MM.1S (cell line): ENCODE data around the gene PILRA.
"Not testable (repeated sequence)": the region's sequence is repeated elsewhere in the genome, so short reads cannot be mapped to it uniquely, and the experiment has no call there.

ENCODE experiments used
- DNase-seq: peaks from one replicate; pipeline ENCODE4 v3.0.0-alpha.2; 2015
- H2AFZ ChIP-seq: fragments of 300-600 bp; sonication (generic); 2 replicates; pipeline ENCODE4 v1.6.0; 2016; ENCODE audit warnings: antibody characterized with exemption, low read length
- H3F3A ChIP-seq: fragments of 300-600 bp; sonication (generic); 2 replicates; pipeline ENCODE4 v1.6.1; 2016; ENCODE audit warnings: mild to moderate bottlenecking, antibody characterized with exemption, low read length, moderate library complexity, mixed read lengths; ENCODE audit not compliant: insufficient read depth
- H3K27ac ChIP-seq: fragments of 300-600 bp; sonication (generic); 2 replicates; pipeline ENCODE4 v1.5.1; 2016; ENCODE audit warnings: mild to moderate bottlenecking, low read length
- H3K27me3 ChIP-seq: fragments of 300-600 bp; sonication (generic); replicated peaks from 2 replicates; pipeline ENCODE4 v1.6.0; 2016; ENCODE audit warnings: low read length; ENCODE audit not compliant: insufficient read depth
- H3K36me3 ChIP-seq: fragments of 300-600 bp; sonication (generic); replicated peaks from 2 replicates; pipeline ENCODE4 v1.6.1; 2016; ENCODE audit warnings: mild to moderate bottlenecking, low read length, mixed read lengths; ENCODE audit not compliant: insufficient read depth
- H3K4me1 ChIP-seq: fragments of 300-600 bp; sonication (generic); 2 replicates; pipeline ENCODE4 v1.6.1; 2016; ENCODE audit warnings: low read length, mixed read lengths
- H3K4me2 ChIP-seq: fragments of 300-600 bp; sonication (generic); 2 replicates; pipeline ENCODE4 v1.6.0; 2016; ENCODE audit warnings: low read depth, low read length
- H3K4me3 ChIP-seq: fragments of 300-600 bp; sonication (generic); 2 replicates; pipeline ENCODE4 v1.5.1; 2016; ENCODE audit warnings: low read length, mixed read lengths
- H3K79me2 ChIP-seq: fragments of 300-600 bp; sonication (generic); 2 replicates; pipeline ENCODE4 v1.6.1; 2016; ENCODE audit warnings: mixed run types, low read length, mixed read lengths
- H3K9ac ChIP-seq: fragments of 300-600 bp; sonication (generic); 2 replicates; pipeline ENCODE4 v1.6.1; 2016; ENCODE audit warnings: low read length, mixed read lengths
- H3K9me2 ChIP-seq: fragments of 300-600 bp; sonication (generic); replicated peaks from 2 replicates; pipeline ENCODE4 v1.6.1; 2016; ENCODE audit warnings: mild to moderate bottlenecking, low read length, mixed read lengths; ENCODE audit not compliant: insufficient read depth
- H3K9me3 ChIP-seq: fragments of 300-600 bp; sonication (generic); replicated peaks from 2 replicates; pipeline ENCODE4 v1.6.1; 2016; ENCODE audit warnings: mild to moderate bottlenecking, low read length, mixed read lengths; ENCODE audit not compliant: insufficient read depth
- H4K20me1 ChIP-seq: fragments of 300-600 bp; sonication (generic); 2 replicates; pipeline ENCODE4 v1.6.1; 2016; ENCODE audit warnings: mild to moderate bottlenecking, low read length, moderate library complexity, mixed read lengths; ENCODE audit not compliant: insufficient read depth
- EZH2 ChIP-seq: fragments of 300-600 bp; sonication (generic); optimal IDR thresholded peaks from 2 replicates; pipeline ENCODE3; 2017; ENCODE audit warnings: low read depth, mild to moderate bottlenecking, antibody characterized with exemption, low read length, mixed read lengths
- EZH2phosphoT487 ChIP-seq: fragments of 300-600 bp; sonication (generic); IDR thresholded peaks from 2 replicates; pipeline ENCODE4 v1.6.1; 2018; ENCODE audit warnings: antibody characterized with exemption, low read length
- TF ChIP-seq, protein P1 (sequence below): fragments of 300-600 bp; sonication (generic); IDR thresholded peaks from 2 replicates; pipeline ENCODE4 v1.5.1; 2016; ENCODE audit warnings: antibody characterized with exemption, low read length, mixed read lengths

The PILRA gene

DNA sequence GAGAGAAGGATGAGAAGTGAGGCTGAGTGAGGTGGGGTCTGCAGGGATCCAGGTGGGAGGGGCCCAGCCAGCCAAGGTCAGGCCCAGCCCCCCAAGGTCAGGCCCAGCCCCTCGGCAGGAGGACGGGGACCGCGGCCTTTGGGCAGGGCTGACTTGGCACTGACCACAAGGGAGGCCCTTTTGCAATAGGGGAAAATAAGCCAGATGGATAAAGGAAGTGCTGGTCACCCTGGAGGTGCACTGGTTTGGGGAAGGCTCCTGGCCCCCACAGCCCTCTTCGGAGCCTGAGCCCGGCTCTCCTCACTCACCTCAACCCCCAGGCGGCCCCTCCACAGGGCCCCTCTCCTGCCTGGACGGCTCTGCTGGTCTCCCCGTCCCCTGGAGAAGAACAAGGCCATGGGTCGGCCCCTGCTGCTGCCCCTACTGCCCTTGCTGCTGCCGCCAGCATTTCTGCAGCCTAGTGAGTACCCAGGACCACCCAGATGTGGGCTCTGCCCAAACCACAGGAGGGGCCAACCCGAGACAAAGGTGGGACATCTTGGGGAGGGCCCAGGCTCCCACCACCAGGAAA is at the start of gene PILRA:
Gene PILRA, plus strand, starts transcription at position 227 of the 571 bp plus-strand sequence. Its CDS starts 170 bp downstream, at position 397.
- peaks cover 16% of the 10 kb centered on the region for H3F3A ChIP-seq
- no peak within 1 kb of the TSS for H3K4me3 ChIP-seq
- H3K36me3 ChIP-seq = no peaks in the 10 kb centered on the region
- H2AFZ ChIP-seq = no peak within 1 kb of the TSS
- H3K79me2 ChIP-seq = no peaks in the 10 kb centered on the region
- TF ChIP-seq EZH2 (no peak), EZH2phosphoT487 (no peak)
- TF ChIP-seq, protein P1, sequence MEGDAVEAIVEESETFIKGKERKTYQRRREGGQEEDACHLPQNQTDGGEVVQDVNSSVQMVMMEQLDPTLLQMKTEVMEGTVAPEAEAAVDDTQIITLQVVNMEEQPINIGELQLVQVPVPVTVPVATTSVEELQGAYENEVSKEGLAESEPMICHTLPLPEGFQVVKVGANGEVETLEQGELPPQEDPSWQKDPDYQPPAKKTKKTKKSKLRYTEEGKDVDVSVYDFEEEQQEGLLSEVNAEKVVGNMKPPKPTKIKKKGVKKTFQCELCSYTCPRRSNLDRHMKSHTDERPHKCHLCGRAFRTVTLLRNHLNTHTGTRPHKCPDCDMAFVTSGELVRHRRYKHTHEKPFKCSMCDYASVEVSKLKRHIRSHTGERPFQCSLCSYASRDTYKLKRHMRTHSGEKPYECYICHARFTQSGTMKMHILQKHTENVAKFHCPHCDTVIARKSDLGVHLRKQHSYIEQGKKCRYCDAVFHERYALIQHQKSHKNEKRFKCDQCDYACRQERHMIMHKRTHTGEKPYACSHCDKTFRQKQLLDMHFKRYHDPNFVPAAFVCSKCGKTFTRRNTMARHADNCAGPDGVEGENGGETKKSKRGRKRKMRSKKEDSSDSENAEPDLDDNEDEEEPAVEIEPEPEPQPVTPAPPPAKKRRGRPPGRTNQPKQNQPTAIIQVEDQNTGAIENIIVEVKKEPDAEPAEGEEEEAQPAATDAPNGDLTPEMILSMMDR = no peak
- H3K4me2 ChIP-seq = no peak within 1 kb of the TSS
- no peaks in the 10 kb centered on the region for H3K27me3 ChIP-seq
- H3K9me2 ChIP-seq = no peaks in the 10 kb centered on the region
- H3K27ac ChIP-seq = no peak within 1 kb of the TSS
- H3K9ac ChIP-seq = no peak within 1 kb of the TSS
- H4K20me1 ChIP-seq = no peaks in the 10 kb centered on the region
- peaks cover 12% of the 10 kb centered on the region; the same call in 1 of the 2 replicates for H3K4me1 ChIP-seq
- DNase-seq = no peak
- no peaks in the 10 kb centered on the region for H3K9me3 ChIP-seq

- not testable (repeated sequence) for H3K9ac ChIP-seq, H3K79me2 ChIP-seq, H3K4me2 ChIP-seq, H3K4me1 ChIP-seq, H3K9me3 ChIP-seq, H3K27me3 ChIP-seq, H3K4me3 ChIP-seq, DNase-seq, H3K9me2 ChIP-seq, H4K20me1 ChIP-seq, H3F3A ChIP-seq, H3K36me3 ChIP-seq, H3K27ac ChIP-seq, H2AFZ ChIP-seq
Observed at GRCh38 chr7:100324194-100324593, 49.1 kb upstream of the PILRA start.

GRCh38 chr7:100325671-100326070 is 47.6 kb upstream of the PILRA start:
- H3K9ac ChIP-seq, H3K9me2 ChIP-seq, H3K79me2 ChIP-seq, H3K36me3 ChIP-seq, H3K9me3 ChIP-seq, H3K4me2 ChIP-seq, H2AFZ ChIP-seq, H3K27me3 ChIP-seq, H3K4me1 ChIP-seq, H3K27ac ChIP-seq, H3F3A ChIP-seq, DNase-seq, H3K4me3 ChIP-seq, H4K20me1 ChIP-seq: not testable (repeated sequence)

GRCh38 chr7:100326914-100327313 is 46.4 kb upstream of the PILRA start:
- not testable (repeated sequence) for H3K27me3 ChIP-seq, H2AFZ ChIP-seq, DNase-seq, H3K36me3 ChIP-seq, H3K9me2 ChIP-seq, H3K4me2 ChIP-seq, H3F3A ChIP-seq, H3K9ac ChIP-seq, H3K79me2 ChIP-seq, H3K27ac ChIP-seq, H3K9me3 ChIP-seq, H3K4me3 ChIP-seq, H4K20me1 ChIP-seq, H3K4me1 ChIP-seq

DNA sequence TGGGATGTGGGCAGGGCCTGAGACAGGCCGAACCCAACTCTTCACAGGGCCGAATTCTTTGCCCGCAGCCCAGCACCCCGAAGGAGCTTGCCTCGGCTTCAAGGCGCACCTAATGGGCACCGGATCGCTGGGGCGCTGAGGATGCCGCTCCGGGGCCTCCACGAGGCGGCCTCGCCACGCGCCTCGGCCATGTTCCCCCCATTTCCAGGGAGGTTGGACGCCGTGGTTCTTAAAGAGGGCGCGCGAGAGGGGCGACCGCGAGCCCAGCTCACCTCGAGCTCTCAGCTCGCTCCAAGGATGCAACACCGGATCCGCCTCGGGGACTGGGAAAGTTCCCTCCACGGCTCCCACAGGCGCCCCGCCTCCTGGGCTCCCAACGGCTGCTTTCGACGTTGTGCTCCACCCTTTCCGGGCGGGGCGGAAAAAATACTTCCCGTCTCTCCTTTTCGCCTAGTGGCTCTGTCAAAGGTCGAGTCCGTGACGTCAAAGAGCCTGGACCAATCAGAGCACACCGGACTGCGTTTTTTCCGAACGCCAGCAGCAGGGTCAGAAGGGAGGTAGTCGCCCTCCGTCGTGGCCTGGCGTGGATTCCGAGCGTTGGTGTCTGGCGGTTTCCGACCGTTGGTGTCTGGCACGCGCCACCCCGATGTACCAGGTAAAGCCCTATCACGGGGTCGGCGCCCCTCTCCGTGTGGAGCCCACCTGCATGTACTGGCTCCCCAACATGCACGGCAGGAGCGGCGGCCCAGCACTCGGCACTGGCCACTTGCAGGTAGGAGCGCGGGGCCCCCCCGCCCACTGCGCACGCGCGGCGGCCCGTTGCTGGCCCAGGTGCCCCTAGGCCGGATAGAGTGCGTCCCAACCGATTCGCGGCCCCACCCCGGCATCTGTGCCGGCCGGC is 37.5 kb upstream of the PILRA start:
- H3K27me3 ChIP-seq, H4K20me1 ChIP-seq, H3F3A ChIP-seq, H3K4me1 ChIP-seq, H3K9me2 ChIP-seq, H3K9me3 ChIP-seq, H3K36me3 ChIP-seq: not testable (repeated sequence)
- peak overlapping the region; percentile 94 for H3K27ac ChIP-seq
- peak overlapping the region; percentile 32; the same call in 1 of the 2 replicates for H3K4me2 ChIP-seq
- H3K9ac ChIP-seq = peak overlapping the region; percentile 92
- 0 out of 2 replicates have a peak overlapping the region, but pooled peaks have one; percentile 27 for H2AFZ ChIP-seq
- peaks cover 19% of the 10 kb centered on the region for H3K79me2 ChIP-seq
- peak overlapping the region; percentile 91 for H3K4me3 ChIP-seq
- DNase-seq = peak; percentile 89

DNA sequence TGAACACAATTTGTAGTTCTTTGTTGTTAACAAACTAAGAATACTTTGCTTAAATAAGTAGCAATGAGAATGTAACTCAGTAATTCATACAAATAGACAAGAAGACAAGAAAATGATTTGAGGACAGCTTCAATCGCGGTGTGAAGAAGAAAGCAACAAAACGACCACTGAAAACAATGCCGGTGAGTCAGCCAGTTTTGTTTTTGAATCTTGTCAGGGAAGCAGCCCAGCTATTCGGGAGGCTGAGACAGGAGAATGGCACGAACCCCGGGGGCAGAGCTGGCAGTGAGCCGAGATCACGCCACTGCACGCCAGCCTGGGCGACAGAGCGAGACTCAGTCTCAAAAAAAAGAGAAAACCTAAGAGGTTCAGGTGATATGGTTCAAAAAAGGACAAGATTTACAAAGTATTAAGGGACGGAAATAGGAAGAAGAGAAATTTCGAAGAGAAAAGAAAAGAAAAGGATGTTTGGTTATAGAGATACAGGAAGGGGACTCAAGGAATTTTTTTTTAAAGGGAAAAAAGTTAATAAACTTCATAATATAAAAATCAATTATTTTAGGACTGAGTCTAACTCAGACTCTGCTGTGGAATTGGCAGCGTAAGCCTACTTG is 35.1 kb upstream of the PILRA start:
- peaks cover 35% of the 10 kb centered on the region for H3K79me2 ChIP-seq
- DNase-seq, H3K4me2 ChIP-seq, H3K36me3 ChIP-seq, H3K9ac ChIP-seq, H3K27ac ChIP-seq, H3K27me3 ChIP-seq, H4K20me1 ChIP-seq, H3K9me3 ChIP-seq, H3K9me2 ChIP-seq, H3K4me3 ChIP-seq, H2AFZ ChIP-seq, H3F3A ChIP-seq: not testable (repeated sequence)
- H3K4me1 ChIP-seq = peaks cover 13% of the 10 kb centered on the region
